Measurements from ENCODE around the gene CAP1.
"Not testable (repeated sequence)": the region's sequence is repeated elsewhere in the genome, so short reads cannot be mapped to it uniquely, and the experiment has no call there.

CAP1 gene

DNA sequence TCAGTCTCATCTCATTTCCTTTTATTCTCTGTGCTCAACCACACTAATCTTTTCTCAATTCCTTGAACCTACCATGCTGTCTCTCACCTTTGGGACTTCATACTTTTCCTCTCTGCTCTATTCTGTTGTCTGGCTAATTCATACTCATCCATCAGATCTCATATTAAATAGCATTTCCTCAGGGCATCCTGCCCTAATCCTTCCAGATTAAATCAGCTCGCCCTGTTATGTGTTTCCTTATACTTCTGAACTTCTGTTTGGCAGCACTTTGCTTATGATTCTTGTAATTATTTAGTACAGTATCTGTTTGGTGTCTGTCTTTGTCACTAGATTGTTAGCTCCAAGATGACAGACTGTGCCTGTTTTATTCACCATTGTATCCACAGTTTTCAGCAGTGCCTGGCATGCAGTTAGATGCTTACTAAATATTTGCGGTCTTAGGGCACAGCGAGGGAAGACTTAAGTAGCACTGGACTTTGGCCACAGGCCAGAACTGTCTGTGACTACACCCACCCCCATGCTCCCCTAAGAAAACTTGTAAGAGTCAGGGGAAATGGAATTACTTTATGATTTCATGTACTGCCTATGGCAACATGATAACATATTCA is 9.9 kb upstream of the CAP1 start:
- H3K4me3 ChIP-seq (ENCODE audit: control insufficient read depth, low read depth, low read length): no peak overlapping the region
- DNase-seq (ENCODE audit: low read depth): peak; percentile 17
- TF ChIP-seq CTCF (conservative IDR thresholded peaks at IDR 0.05; ENCODE audit: control insufficient read depth, insufficient read depth, low read depth, low read length): no peak

DNA sequence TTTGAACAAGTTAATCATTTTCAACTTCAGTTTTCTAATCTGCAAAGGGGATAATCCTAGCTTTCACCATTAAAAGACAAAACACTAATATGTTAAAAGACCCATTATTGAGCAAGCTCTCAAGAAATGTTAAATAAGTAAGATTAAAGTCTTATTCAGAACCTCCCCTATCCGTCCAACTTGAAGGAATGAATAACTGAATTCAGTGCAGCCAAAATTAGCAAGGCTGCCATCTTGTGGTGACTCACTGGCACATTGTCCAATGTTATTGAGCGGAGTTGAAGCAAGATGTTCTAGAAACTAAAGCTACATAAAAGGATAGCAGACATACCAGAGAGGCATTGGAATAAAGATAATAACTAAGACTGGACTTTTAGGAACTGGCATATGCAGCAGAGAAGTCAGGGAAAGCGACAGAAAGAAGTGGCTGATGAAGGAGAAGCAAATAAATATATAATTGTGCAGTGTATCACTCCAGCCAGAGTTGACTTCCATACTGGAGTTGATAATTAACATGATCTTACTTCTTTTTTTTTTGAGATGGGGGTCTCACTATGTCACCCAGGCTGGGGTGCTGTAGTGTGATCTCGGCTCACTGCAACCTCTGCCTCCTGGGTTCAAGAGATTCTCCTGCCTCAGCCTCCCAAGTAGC is 8.2 kb upstream of the CAP1 start:
- TF ChIP-seq CTCF (conservative IDR thresholded peaks at IDR 0.05; ENCODE audit: control insufficient read depth, insufficient read depth, low read depth, low read length): peak; percentile 54
- peak; percentile 75 for DNase-seq (ENCODE audit: low read depth)
- H3K4me3 ChIP-seq (ENCODE audit: control insufficient read depth, low read depth, low read length): no peak overlapping the region

DNA sequence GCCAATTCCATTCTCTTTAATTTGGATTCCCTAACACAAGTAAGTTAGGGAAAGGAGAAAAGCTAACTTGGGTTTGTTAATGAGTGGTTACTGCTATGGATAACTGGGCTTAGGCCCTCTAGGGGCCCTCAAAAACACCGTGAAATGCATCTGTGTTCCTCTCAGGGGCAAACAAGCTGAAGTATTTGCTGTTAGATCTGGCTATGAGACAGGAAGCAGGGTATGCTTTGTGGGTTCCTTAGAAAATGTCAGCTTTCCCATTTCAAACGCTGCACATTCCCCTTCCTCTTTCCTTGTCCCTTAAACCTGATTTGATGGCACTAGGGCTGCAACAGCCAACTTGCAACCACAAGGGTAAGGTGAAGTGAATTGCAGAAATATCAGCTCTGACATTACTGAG is 5.7 kb upstream of the CAP1 start:
- DNase-seq (ENCODE audit: low read depth): no peak
- TF ChIP-seq CTCF (conservative IDR thresholded peaks at IDR 0.05; ENCODE audit: control insufficient read depth, insufficient read depth, low read depth, low read length): no peak

GRCh38 chr1:40036574-40036973 is 4.0 kb upstream of the CAP1 start:
- peak; percentile 84 for DNase-seq (ENCODE audit: low read depth)
- no peak for TF ChIP-seq CTCF (conservative IDR thresholded peaks at IDR 0.05; ENCODE audit: control insufficient read depth, insufficient read depth, low read depth, low read length)
- H3K4me3 ChIP-seq (ENCODE audit: control insufficient read depth, low read depth, low read length): no peak overlapping the region

More for the DNA sequence above, 5.7 kb upstream of the CAP1 start:
- no peak overlapping the region for H3K4me3 ChIP-seq (ENCODE audit: control insufficient read depth, low read depth, low read length)

- DNase-seq (ENCODE audit: low read depth); H3K4me3 ChIP-seq (ENCODE audit: control insufficient read depth, low read depth, low read length): not testable (repeated sequence)
These were observed 3.3 kb upstream of the CAP1 start for GRCh38 chr1:40037254-40037653.

GRCh38 chr1:40038697-40039096 is 1.8 kb upstream of the CAP1 start:
- no peak for DNase-seq (ENCODE audit: low read depth)
- TF ChIP-seq CTCF (conservative IDR thresholded peaks at IDR 0.05; ENCODE audit: control insufficient read depth, insufficient read depth, low read depth, low read length): no peak
- H3K4me3 ChIP-seq (ENCODE audit: control insufficient read depth, low read depth, low read length): no peak overlapping the region

- peak; percentile 59 for DNase-seq (ENCODE audit: low read depth)
- H3K4me3 ChIP-seq (ENCODE audit: control insufficient read depth, low read depth, low read length): peak overlapping the region; percentile 99
These were observed 1.2 kb upstream of the CAP1 start for GRCh38 chr1:40039245-40039756.

More at GRCh38 chr1:40039245-40039756, 1.2 kb upstream of the CAP1 start:
- no peak for TF ChIP-seq CTCF (conservative IDR thresholded peaks at IDR 0.05; ENCODE audit: control insufficient read depth, insufficient read depth, low read depth, low read length)
